SU-DHL-6 (cell line): ENCODE measurements around the gene SDS.

Experiments used
- H2AFZ ChIP-seq: fragments of 200-600 bp; sonication (generic); 2 replicates; pipeline ENCODE4 v1.6.1; 2014; ENCODE audit warnings: low read depth, mild to moderate bottlenecking, moderate library complexity, mixed read lengths, antibody characterized with exemption, low read length; ENCODE audit not compliant: severe bottlenecking
- H3F3A ChIP-seq: fragments of 200-600 bp; shearing (Covaris generic); 2 replicates; pipeline ENCODE4 v1.6.0; 2016; ENCODE audit warnings: antibody characterized with exemption, mild to moderate bottlenecking; ENCODE audit not compliant: insufficient read depth
- H3K27ac ChIP-seq: fragments of 200-600 bp; sonication (generic); 2 replicates; pipeline ENCODE4 v1.5.1; 2016; ENCODE audit warnings: low read depth, mild to moderate bottlenecking, low read length, moderate library complexity, mixed read lengths
- H3K27me3 ChIP-seq: fragments of 200-600 bp; sonication (generic), shearing (Covaris generic); 2 replicates; pipeline ENCODE4 v1.6.0; 2014; ENCODE audit warnings: mild to moderate bottlenecking, low read length
- H3K36me3 ChIP-seq: fragments of 200-600 bp; sonication (generic); 2 replicates; pipeline ENCODE4 v1.6.1; 2014; ENCODE audit warnings: mild to moderate bottlenecking, low read length, mixed read lengths
- H3K4me2 ChIP-seq: fragments of 300-600, 200-600 bp; shearing (Covaris generic), sonication (generic); 2 replicates; pipeline ENCODE4 v1.6.0; 2014; ENCODE audit warnings: low read length, low read depth, mild to moderate bottlenecking; ENCODE audit not compliant: poor library complexity, severe bottlenecking
- H3K4me3 ChIP-seq: fragments of 200-600 bp; sonication (generic); 2 replicates; pipeline ENCODE4 v1.5.1; 2014; ENCODE audit warnings: antibody characterized with exemption, low read length, mild to moderate bottlenecking, mixed read lengths; ENCODE audit not compliant: insufficient read depth, poor library complexity, severe bottlenecking
- H3K79me2 ChIP-seq: fragments of 200-600 bp; sonication (generic); 2 replicates; pipeline ENCODE4 v1.6.1; 2014; ENCODE audit warnings: mild to moderate bottlenecking, low read length, moderate library complexity; ENCODE audit not compliant: insufficient read depth
- H3K9ac ChIP-seq: fragments of 200-600 bp; sonication (generic); 2 replicates; pipeline ENCODE4 v1.7.0; 2014; ENCODE audit warnings: mild to moderate bottlenecking, low read length
- H3K9me2 ChIP-seq: fragments of 200-600 bp; sonication (generic); replicated peaks from 2 replicates; pipeline ENCODE4 v1.6.1; 2014; ENCODE audit warnings: low read length; ENCODE audit not compliant: insufficient read depth
- H3K9me3 ChIP-seq: fragments of 200-600 bp; sonication (generic); 2 replicates; pipeline ENCODE4 v1.6.1; 2014; ENCODE audit warnings: low read length, mixed read lengths; ENCODE audit not compliant: insufficient read depth
- H4K20me1 ChIP-seq: fragments of 200-600 bp; sonication (generic); 2 replicates; pipeline ENCODE4 v1.6.1; 2014; ENCODE audit warnings: low read depth, mild to moderate bottlenecking, antibody characterized with exemption, low read length, moderate library complexity, mixed read lengths
- EZH2phosphoT487 ChIP-seq: fragments of 200-600 bp; sonication (generic), shearing (Covaris generic); conservative IDR thresholded peaks from 2 replicates; pipeline ENCODE4 v1.6.1; 2018; ENCODE audit warnings: mild to moderate bottlenecking, antibody characterized with exemption, low read length, moderate library complexity, mixed read lengths
- TF ChIP-seq, protein P1 (sequence below): fragments of 200-600 bp; sonication (generic); IDR thresholded peaks from one replicate; pipeline ENCODE4 v1.5.1; 2017; ENCODE audit warnings: antibody characterized with exemption, mild to moderate bottlenecking, low read length, moderate library complexity; ENCODE audit not compliant: insufficient read depth, poor library complexity, severe bottlenecking

SDS gene

DNA sequence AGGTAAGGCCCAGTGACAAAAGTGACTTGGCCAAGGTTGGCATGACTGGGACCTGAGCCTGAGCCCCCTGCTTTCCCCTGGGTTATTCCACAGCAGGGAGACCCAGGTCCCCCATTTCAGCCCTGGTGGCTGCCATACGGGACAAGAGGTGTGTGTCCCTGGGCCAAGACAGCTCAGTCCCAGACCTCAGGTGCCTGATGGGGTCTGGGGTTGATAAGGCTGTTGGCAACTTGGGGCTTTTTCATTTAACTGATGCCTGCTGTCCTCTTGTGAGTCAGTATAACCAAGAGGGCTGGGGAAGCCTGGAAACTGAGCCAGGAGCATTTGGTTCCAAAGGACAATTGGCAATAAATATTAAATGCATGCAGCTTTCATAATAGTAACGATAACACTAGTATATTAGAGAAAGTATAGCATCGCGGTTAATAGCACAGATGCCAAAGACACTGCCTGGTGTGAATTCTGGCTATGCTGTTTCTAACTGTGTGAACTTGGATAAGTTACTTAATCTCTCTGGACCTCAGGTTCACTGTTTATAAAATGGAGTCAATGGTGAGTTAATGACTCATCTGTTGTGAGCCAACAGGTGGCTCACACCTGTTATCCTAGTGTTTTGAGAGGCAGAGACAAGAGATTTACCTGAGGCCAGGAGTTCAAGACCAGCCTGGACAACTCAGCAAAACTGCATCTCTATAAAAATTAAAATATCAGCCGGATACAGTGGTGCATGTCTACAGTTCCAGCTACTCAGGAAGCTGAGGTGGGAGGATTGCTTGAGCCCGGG, 19.4 kb upstream of the SDS start:
- H4K20me1 ChIP-seq, result no peaks in the 10 kb centered on the region
- no peaks in the 10 kb centered on the region for H3F3A ChIP-seq
- no peaks in the 10 kb centered on the region for H3K79me2 ChIP-seq
- H3K4me3 ChIP-seq, result no peak overlapping the region
- H3K36me3 ChIP-seq, result no peaks in the 10 kb centered on the region
- H3K4me2 ChIP-seq, result no peak overlapping the region
- no peaks in the 10 kb centered on the region for H3K27me3 ChIP-seq
- no peaks in the 10 kb centered on the region for H3K9me2 ChIP-seq
- no peak overlapping the region for H3K9ac ChIP-seq
- H2AFZ ChIP-seq, result no peak overlapping the region
- no peaks in the 10 kb centered on the region for H3K9me3 ChIP-seq
- H3K27ac ChIP-seq, result no peak overlapping the region
- TF ChIP-seq, protein P1, sequence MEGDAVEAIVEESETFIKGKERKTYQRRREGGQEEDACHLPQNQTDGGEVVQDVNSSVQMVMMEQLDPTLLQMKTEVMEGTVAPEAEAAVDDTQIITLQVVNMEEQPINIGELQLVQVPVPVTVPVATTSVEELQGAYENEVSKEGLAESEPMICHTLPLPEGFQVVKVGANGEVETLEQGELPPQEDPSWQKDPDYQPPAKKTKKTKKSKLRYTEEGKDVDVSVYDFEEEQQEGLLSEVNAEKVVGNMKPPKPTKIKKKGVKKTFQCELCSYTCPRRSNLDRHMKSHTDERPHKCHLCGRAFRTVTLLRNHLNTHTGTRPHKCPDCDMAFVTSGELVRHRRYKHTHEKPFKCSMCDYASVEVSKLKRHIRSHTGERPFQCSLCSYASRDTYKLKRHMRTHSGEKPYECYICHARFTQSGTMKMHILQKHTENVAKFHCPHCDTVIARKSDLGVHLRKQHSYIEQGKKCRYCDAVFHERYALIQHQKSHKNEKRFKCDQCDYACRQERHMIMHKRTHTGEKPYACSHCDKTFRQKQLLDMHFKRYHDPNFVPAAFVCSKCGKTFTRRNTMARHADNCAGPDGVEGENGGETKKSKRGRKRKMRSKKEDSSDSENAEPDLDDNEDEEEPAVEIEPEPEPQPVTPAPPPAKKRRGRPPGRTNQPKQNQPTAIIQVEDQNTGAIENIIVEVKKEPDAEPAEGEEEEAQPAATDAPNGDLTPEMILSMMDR, result no peak
- no peak for TF ChIP-seq EZH2phosphoT487

DNA sequence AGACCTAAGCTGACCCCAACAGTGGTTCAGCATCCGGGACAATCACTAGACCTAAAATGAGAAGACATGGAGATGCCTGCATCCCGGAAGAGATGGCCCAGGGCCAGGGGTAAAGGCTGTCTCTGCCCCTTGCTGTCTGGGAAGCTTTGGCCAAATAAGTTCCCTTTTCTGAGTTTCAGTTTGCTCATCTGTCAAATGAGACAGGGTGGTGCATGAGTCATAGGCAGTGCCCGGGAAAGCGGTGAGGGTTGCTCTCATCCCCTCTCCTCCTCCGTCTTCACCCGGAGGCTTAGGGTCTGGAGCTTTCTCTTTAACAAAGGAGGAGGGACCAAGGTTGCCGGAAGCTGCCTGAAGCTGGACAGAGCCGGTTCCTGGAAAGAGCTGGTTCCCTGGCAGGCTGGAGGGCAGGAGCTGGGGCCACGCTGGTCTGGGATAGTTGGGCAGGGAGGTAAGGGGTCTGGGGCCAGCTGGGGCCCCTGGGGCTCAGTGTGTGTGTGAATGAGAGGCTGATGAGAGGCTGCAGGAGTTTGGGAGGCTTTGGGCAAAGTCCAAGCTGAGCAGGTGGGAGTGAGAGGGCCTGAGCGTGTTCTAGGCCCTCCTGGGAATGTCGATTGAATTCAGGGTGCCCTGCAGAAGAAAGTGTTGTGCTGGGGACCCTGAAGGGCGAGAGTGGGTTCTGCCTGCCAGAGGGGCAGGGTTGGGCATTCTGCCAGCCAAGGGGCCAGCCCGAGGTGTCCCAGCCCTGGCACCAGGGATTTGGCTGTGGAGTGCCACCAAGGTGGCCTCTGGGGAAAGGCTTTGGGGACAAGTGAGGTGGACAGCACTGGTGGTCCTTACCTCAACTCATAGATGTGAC, 18.6 kb upstream of the SDS start, which contains the start of gene SDSL:
Gene SDSL, plus strand, starts transcription at position 351 of the 856 bp plus-strand sequence. CDS start 5,603 bp downstream, outside the sequence.
- Histone ChIP-seq H3K9me2 (no peaks in the 10 kb centered on the region), H3K9ac (no peak within 1 kb of the TSS), H3K4me2 (no peak within 1 kb of the TSS), H4K20me1 (no peaks in the 10 kb centered on the region), H3K4me3 (no peak within 1 kb of the TSS), H3K79me2 (no peaks in the 10 kb centered on the region), H3K27me3 (no peaks in the 10 kb centered on the region), H3K9me3 (no peaks in the 10 kb centered on the region), H3K36me3 (no peaks in the 10 kb centered on the region), H3K27ac (no peak within 1 kb of the TSS), H3F3A (no peaks in the 10 kb centered on the region), H2AFZ (no peak within 1 kb of the TSS)
- TF ChIP-seq EZH2phosphoT487, result no peak
- TF ChIP-seq, protein P1, result no peak

DNA sequence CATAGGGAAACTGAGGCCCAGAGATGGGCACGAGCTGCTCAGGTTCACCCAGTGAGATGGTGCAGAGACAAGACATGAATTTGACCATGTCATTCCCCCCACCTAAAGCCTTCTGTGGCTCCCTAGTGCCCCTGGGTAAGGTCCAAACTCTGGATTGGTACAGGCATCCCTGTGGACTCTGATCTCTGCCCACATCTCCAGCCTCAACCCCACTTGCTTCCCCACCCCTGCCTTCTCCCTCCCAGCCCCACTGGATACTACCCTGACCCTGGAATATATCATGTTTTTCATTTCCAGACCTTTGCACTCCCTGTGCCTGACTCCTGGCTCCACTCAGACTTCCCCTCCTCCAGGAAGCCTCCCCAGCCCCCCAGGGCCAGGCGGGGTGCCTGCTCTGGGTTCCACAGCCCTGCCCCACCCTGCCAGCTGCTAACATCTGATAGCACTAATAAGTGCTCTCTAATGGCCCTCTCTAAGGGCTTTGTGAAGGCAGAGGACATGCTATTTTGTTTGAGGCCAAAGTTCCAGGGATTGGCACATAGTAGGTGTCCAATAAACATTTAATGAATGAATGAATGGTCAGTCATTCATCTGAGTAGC, 17.4 kb upstream of the SDS start:
- no peak overlapping the region for H3K4me2 ChIP-seq
- no peak overlapping the region for H3K4me3 ChIP-seq
- H4K20me1 ChIP-seq, result no peaks in the 10 kb centered on the region
- H3K27me3 ChIP-seq, result no peaks in the 10 kb centered on the region
- H2AFZ ChIP-seq, result no peak overlapping the region
- no peaks in the 10 kb centered on the region for H3K79me2 ChIP-seq
- no peak overlapping the region for H3K27ac ChIP-seq
- TF ChIP-seq EZH2phosphoT487, result no peak
- TF ChIP-seq, protein P1, result no peak
- no peaks in the 10 kb centered on the region for H3F3A ChIP-seq
- H3K9ac ChIP-seq, result no peak overlapping the region
- no peaks in the 10 kb centered on the region for H3K36me3 ChIP-seq
- H3K9me2 ChIP-seq, result no peaks in the 10 kb centered on the region
- no peaks in the 10 kb centered on the region for H3K9me3 ChIP-seq
